GM12878 (cell line): Measurements from ENCODE around the gene IL4. TPM values are rescaled to one million over a fixed set of nuclear protein-coding genes. Genes with fewer than 3 reads are reported as not detected.
A peak's percentile ranks its signal among the peaks of the same experiment; 100 is the strongest.
"Not testable (repeated sequence)": the region's sequence is repeated elsewhere in the genome, so short reads cannot be mapped to it uniquely, and the experiment has no call there.

Source experiments
- ATAC-seq: fragments of 200-7000 bp; cut with Tn5 transposase; 3 replicates; pipeline ENCODE4 v1.9.1; 2020; ENCODE audit warnings: mild to moderate bottlenecking, moderate library complexity
- BruUV-seq: library from RNA; stranded (reverse); fragments of 400-500 nt; replicated peaks from 2 replicates; lab custom pipeline; 2021; lab: Mats Ljungman, UMichigan
- CTCF ChIA-PET: fragments of 300-600 bp; sonication (Branson Sonifier 250); formaldehyde crosslinking; extraction: SDS; loops from one replicate; lab custom pipeline; 2021; ENCODE audit warnings: inconsistent platforms; lab: Yijun Ruan, JAX
- POLR2A ChIA-PET: fragments of 350-600 bp; formaldehyde crosslinking; extraction: SDS; loops from one replicate; lab custom pipeline; 2021; ENCODE audit warnings: inconsistent platforms; lab: Charles Lee
- RAD21 ChIA-PET: fragments of 300-600 bp; sonication (Branson Sonifier 250); formaldehyde crosslinking; loops from one replicate; lab custom pipeline; 2023; ENCODE audit warnings: antibody characterized with exemption; ENCODE audit not compliant: unreplicated experiment; lab: Charles Lee
- SMC1A ChIA-PET: fragments of 300-600 bp; sonication (Branson Sonifier 250); formaldehyde crosslinking; loops from one replicate; lab custom pipeline; 2023; ENCODE audit not compliant: unreplicated experiment, uncharacterized antibody; lab: Charles Lee
- DNase-seq: peaks from one replicate; pipeline ENCODE4 v3.0.0-alpha.2; 2011; ENCODE audit warnings: low read depth, low spot score
- FAIRE-seq: peaks from 3 replicates; lab custom pipeline; 2011; peaks lifted over from hg19 to GRCh38; lab: Jason Lieb, UNC
- H2AFZ ChIP-seq: 2 replicates; pipeline ENCODE4 v1.6.0; 2011; ENCODE audit warnings: low read depth, low read length, control low read depth; ENCODE audit not compliant: control insufficient read depth
- H3K27ac ChIP-seq: 2 replicates; pipeline ENCODE4 v1.5.1; 2011; ENCODE audit warnings: control low read depth; ENCODE audit not compliant: control insufficient read depth, insufficient read depth
- H3K27me3 ChIP-seq, 2 experiments: replicated peaks in 1 of 2; 2 replicates each; pipeline versions ENCODE4 v1.6.0 to v1.6.1; 2011; ENCODE audit warnings: low read length in 1 of 2; ENCODE audit not compliant: control insufficient read depth in 2 of 2, insufficient read depth in 2 of 2
- H3K36me3 ChIP-seq, 2 experiments: 2 replicates each; pipeline ENCODE4 v1.5.1; 2011; ENCODE audit warnings: low read length in 1 of 2; ENCODE audit not compliant: control insufficient read depth in 2 of 2, insufficient read depth in 2 of 2
- H3K4me1 ChIP-seq: 2 replicates; pipeline ENCODE4 v1.6.1; 2011; ENCODE audit warnings: mild to moderate bottlenecking, low read length, moderate library complexity, mixed read lengths; ENCODE audit not compliant: control insufficient read depth, insufficient read depth
- H3K4me2 ChIP-seq: 2 replicates; pipeline ENCODE4 v1.6.0; 2011; ENCODE audit warnings: control low read depth; ENCODE audit not compliant: control insufficient read depth, insufficient read depth
- H3K4me3 ChIP-seq: fragments of 200-600 bp; sonication (generic); 2 replicates; pipeline ENCODE4 v1.5.1; 2016
- H3K79me2 ChIP-seq: 2 replicates; pipeline ENCODE4 v1.6.0; 2011; ENCODE audit warnings: low read length; ENCODE audit not compliant: control insufficient read depth, insufficient read depth
- H3K9ac ChIP-seq: 2 replicates; pipeline ENCODE4 v1.8.0; 2011; ENCODE audit warnings: low read length, control low read depth, mixed read lengths; ENCODE audit not compliant: control insufficient read depth, insufficient read depth
- H3K9me3 ChIP-seq: replicated peaks from 3 replicates; pipeline ENCODE4 v1.5.1; 2011; ENCODE audit warnings: mild to moderate bottlenecking, low read length; ENCODE audit not compliant: control insufficient read depth, insufficient read depth
- H4K20me1 ChIP-seq: 2 replicates; pipeline ENCODE4 v1.6.0; 2011; ENCODE audit not compliant: control insufficient read depth, insufficient read depth
- CBX5 ChIP-seq: sonication (generic); IDR thresholded peaks from 2 replicates; pipeline ENCODE4 v1.6.1; 2016; ENCODE audit warnings: low read depth, moderate library complexity, mild to moderate bottlenecking, inconsistent platforms
- CEBPB ChIP-seq, 2 experiments: fragments of 150-350 bp in 1 of 2; IDR thresholded peaks; 2 replicates each; pipeline ENCODE4 v1.6.1; 2012 to 2014; ENCODE audit warnings: low read depth in 2 of 2, low read length in 2 of 2, borderline replicate concordance in 1 of 2, inconsistent platforms in 1 of 2
- IRF4 ChIP-seq: IDR thresholded peaks from 2 replicates; pipeline ENCODE4 v1.6.1; 2011; ENCODE audit warnings: low read depth, low read length
- JUND ChIP-seq: IDR thresholded peaks from 2 replicates; pipeline ENCODE4 v1.6.1; 2012; ENCODE audit warnings: low read depth, mild to moderate bottlenecking, low read length, improper control_type of control experiment, moderate library complexity
- KDM1A ChIP-seq: fragments of 200-600 bp; sonication (generic); IDR thresholded peaks from 2 replicates; pipeline ENCODE4 v1.6.1; 2016; ENCODE audit warnings: borderline replicate concordance
- MEF2A ChIP-seq: IDR thresholded peaks from 2 replicates; pipeline ENCODE4 v1.6.1; 2011; ENCODE audit warnings: low read depth, mild to moderate bottlenecking, low read length, moderate library complexity; ENCODE audit not compliant: insufficient read depth
- MTA3 ChIP-seq: IDR thresholded peaks from 2 replicates; pipeline ENCODE4 v1.6.1; 2012; ENCODE audit warnings: low read length, inconsistent platforms, borderline replicate concordance
- PML ChIP-seq: IDR thresholded peaks from 2 replicates; pipeline ENCODE4 v1.6.1; 2012; ENCODE audit warnings: low read length, inconsistent platforms
- RAD21 ChIP-seq: IDR thresholded peaks from 2 replicates; pipeline ENCODE4 v1.6.1; 2011; ENCODE audit warnings: mild to moderate bottlenecking, low read depth, low read length, moderate library complexity; ENCODE audit not compliant: insufficient read depth
- SP1 ChIP-seq: IDR thresholded peaks from one replicate; pipeline ENCODE4 v1.6.1; 2011; ENCODE audit warnings: low read depth, low read length
- ZNF24 ChIP-seq: fragments of 450-650 bp; IDR thresholded peaks from 2 replicates; pipeline ENCODE4 v1.6.1; 2017; ENCODE audit warnings: antibody characterized with exemption, mild to moderate bottlenecking
- WGBS: methylation state at CpG from one replicate; pipeline ENCODE4 v1.1.6; 2016; ENCODE audit warnings: low lambda C conversion rate; ENCODE audit not compliant: insufficient replicate concordance, insufficient coverage; ENCODE audit errors: missing lambda C conversion rate; 5-methylcytosine and 5-hydroxymethylcytosine counted together
- in situ Hi-C: fragments of 300-500 bp; cut with MboI; formaldehyde crosslinking; loops from 9 replicates; pipeline ENCODE4 v1.14.3; 2018; ENCODE audit warnings: mixed read lengths
- intact Hi-C: fragments of 100-400 bp; cut with micrococcal nuclease; formaldehyde crosslinking; loops from one replicate; pipeline ENCODE4 v1.14.2; 2022; ENCODE audit not compliant: unreplicated experiment
- polyA plus RNA-seq, 11 experiments: library from polyadenylated mRNA; depleted of rRNA in 4 of 11; unstranded in 6 of 11; stranded (reverse) in 5 of 11; fragments of >200 nt; fragmentation: Nextera tagmentation in 4 of 11; fragmentation: Illumina TruSeq in 1 of 11; extraction: Ambion mirVana in 4 of 11; extraction: Trizol in 1 of 11; gene quantifications; 1 replicate in 1 of 11; 2 replicates in 10 of 11; pipeline versions ENCODE4 v1.2.1 to v1.2.3, GENCODE V29; 2011 to 2016; ENCODE audit warnings: inconsistent platforms in 2 of 11, missing spikeins in 2 of 11, low read depth in 1 of 11
- total RNA-seq, 4 experiments: library from RNA; depleted of rRNA in 3 of 4; stranded (reverse); fragments of >200 nt in 3 of 4; fragmentation: Illumina TruSeq in 1 of 4; extraction: Trizol in 1 of 4; gene quantifications; 2 replicates each; pipeline versions ENCODE4 v1.2.1 to v1.2.3, GENCODE V29; 2013 to 2021
- TF ChIP-seq, protein P1 (sequence below): IDR thresholded peaks from 2 replicates; pipeline ENCODE4 v1.6.1; 2011; ENCODE audit warnings: borderline replicate concordance, low read depth, mild to moderate bottlenecking, moderate library complexity, low read length; ENCODE audit not compliant: insufficient read depth, poor library complexity, severe bottlenecking
- TF ChIP-seq, protein P2 (sequence below): IDR thresholded peaks from 2 replicates; pipeline ENCODE4 v1.6.1; 2012; ENCODE audit warnings: low read length, inconsistent platforms

The IL4 gene
- total and polyA plus RNA-seq, 10 of the 15 experiments (the other 5 are each of a cell fraction or from before 2014, with no cell fraction given) = 0.20 to 0.80 (median 0.50) TPM; not detected in 7

DNA sequence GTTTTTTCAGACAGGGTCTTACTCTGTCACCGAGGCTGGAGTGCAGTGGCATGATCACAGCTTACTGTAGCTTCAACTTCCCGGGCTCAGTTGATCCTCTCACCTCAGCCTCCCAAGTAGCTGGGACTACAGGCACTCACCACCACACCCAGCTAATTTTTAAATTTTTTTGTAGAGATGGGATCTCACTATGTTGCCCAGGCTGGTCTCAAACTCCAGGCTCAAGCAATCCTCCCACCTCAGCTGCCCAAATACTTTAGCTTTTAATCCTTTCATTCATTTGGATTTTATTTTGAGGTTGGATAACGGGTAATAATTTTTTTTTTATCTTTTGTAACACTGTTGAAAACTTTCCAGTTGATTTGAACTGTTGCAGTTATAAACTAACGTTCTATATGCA is 40.2 kb upstream of the IL4 start:
- H3K9me3 ChIP-seq, intact Hi-C loops, DNase-seq, H3K27ac ChIP-seq, H3K4me2 ChIP-seq, H3K79me2 ChIP-seq, H3K9ac ChIP-seq, ATAC-seq, H2AFZ ChIP-seq, BruUV-seq, H3K4me3 ChIP-seq, H3K27me3 ChIP-seq, in situ Hi-C loops, H4K20me1 ChIP-seq, FAIRE-seq: not testable (repeated sequence)
- WGBS = 95% methylated on average over 4 of the region's 4 CpGs
- CTCF ChIA-PET = interaction anchor here (1.3 to 3.0 kb wide), 5 partner anchors 15 to 249 kb away, joined by 3 to 9 read pairs (median 4); no protein-coding TSS in a partner anchor
- SMC1A ChIA-PET = interaction anchor here (0.6 to 5.5 kb wide), 8 partner anchors 6 to 183 kb away, joined by 3 to 45 read pairs (median 4); no protein-coding TSS in a partner anchor
- Histone ChIP-seq H3K36me3 (peaks cover 6 to 18% of the 10 kb centered on the region in 2 experiments), H3K4me1 (peaks cover 35% of the 10 kb centered on the region)
- RAD21 ChIA-PET = interaction anchor here (0.8 to 1.4 kb wide), 4 partner anchors 28 to 187 kb away, joined by 3 to 4 read pairs (median 3); no protein-coding TSS in a partner anchor
- POLR2A ChIA-PET = interaction anchor here (0.6 to 1.5 kb wide), 2 partner anchors 41 to 104 kb away, joined by 3 to 4 read pairs; partner anchors contain the start of gene KIF3A

DNA sequence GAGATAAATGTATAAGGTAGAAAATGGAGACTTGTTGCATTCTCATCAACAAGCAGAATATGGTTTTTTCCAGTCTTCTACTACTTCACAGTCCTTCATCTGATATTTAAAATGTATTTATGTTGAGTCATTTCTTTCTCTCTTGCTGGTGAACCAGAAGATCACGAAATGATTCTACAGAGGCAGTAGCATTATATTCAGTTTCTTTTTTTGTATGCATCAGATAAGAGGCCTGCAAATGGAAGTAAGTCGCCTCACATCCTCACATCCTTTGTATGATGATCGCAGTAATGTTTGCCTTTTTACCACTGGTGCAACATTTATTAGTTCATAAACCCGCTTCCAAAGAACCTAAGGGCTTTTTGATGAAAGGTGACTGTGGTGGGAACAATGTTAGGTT is 37.9 kb upstream of the IL4 start:
- ChIA-PET POLR2A (interaction anchor here (1.2 to 1.3 kb wide), 2 partner anchors 39 to 53 kb away, joined by 3 read pairs; no protein-coding TSS in a partner anchor), CTCF (interaction anchor here (1.4 kb wide), 1 partner anchor 25 kb away, joined by 4 read pairs; no protein-coding TSS in a partner anchor)
- under 1% methylated on average over 4 of the region's 4 CpGs for WGBS
- TF ChIP-seq MTA3 (peak; percentile 81; the same call in 1 of the 2 replicates), SP1 (no peak), CEBPB (IDR thresholded peaks at IDR 0.05; ENCODE audit: borderline replicate concordance in 1 of 2, low read depth in 2 of 2, low read length in 2 of 2) (peak in 1 of 2 experiments; percentile 82; a peak in 2 of 4 replicates), JUND (peak; percentile 59; the same call in 1 of the 2 replicates), ZNF24 (peak; percentile 81), RAD21 (0 out of 2 replicates have a peak, but pooled peaks have one; percentile 12), IRF4 (peak; percentile 91), KDM1A (no peak), MEF2A (peak; percentile 87), CBX5 (peak; percentile 66; the same call in 1 of the 2 replicates), PML (peak; percentile 44; the same call in 1 of the 2 replicates)
- TF ChIP-seq, protein P1, sequence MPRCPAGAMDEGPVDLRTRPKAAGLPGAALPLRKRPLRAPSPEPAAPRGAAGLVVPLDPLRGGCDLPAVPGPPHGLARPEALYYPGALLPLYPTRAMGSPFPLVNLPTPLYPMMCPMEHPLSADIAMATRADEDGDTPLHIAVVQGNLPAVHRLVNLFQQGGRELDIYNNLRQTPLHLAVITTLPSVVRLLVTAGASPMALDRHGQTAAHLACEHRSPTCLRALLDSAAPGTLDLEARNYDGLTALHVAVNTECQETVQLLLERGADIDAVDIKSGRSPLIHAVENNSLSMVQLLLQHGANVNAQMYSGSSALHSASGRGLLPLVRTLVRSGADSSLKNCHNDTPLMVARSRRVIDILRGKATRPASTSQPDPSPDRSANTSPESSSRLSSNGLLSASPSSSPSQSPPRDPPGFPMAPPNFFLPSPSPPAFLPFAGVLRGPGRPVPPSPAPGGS = peak; percentile 31
- TF ChIP-seq, protein P2, sequence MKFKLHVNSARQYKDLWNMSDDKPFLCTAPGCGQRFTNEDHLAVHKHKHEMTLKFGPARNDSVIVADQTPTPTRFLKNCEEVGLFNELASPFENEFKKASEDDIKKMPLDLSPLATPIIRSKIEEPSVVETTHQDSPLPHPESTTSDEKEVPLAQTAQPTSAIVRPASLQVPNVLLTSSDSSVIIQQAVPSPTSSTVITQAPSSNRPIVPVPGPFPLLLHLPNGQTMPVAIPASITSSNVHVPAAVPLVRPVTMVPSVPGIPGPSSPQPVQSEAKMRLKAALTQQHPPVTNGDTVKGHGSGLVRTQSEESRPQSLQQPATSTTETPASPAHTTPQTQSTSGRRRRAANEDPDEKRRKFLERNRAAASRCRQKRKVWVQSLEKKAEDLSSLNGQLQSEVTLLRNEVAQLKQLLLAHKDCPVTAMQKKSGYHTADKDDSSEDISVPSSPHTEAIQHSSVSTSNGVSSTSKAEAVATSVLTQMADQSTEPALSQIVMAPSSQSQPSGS = peak; percentile 94

More for the DNA sequence above, 37.9 kb upstream of the IL4 start:
- H3K79me2 ChIP-seq = no peaks in the 10 kb centered on the region
- in situ Hi-C loops (no loop called here), intact Hi-C loops (loop anchor here (5.0 kb wide), 1 partner anchor 109 kb away; no protein-coding TSS in a partner anchor)
- peak overlapping the region; percentile 62 for H3K4me2 ChIP-seq
- H3K9me3 ChIP-seq = no peaks in the 10 kb centered on the region
- no peaks in the 10 kb centered on the region for H3K27me3 ChIP-seq
- FAIRE-seq = peak; percentile 82
- DNase-seq = peak; percentile 57
- H4K20me1 ChIP-seq = no peaks in the 10 kb centered on the region
- peaks cover 48% of the 10 kb centered on the region for H3K4me1 ChIP-seq
- BruUV-seq = no TSS peak
- H3K36me3 ChIP-seq = peaks cover 10 to 22% of the 10 kb centered on the region in 2 experiments
- no peak overlapping the region for H2AFZ ChIP-seq
- RAD21 ChIA-PET = interaction anchor here (0.9 to 1.8 kb wide), 4 partner anchors 25 to 327 kb away, joined by 3 to 4 read pairs (median 4); no protein-coding TSS in a partner anchor
- H3K27ac ChIP-seq = peak overlapping the region; percentile 57
- ATAC-seq = peak; percentile 74
- no peak overlapping the region for H3K4me3 ChIP-seq
- H3K9ac ChIP-seq = peak overlapping the region; percentile 43; the same call in 1 of the 2 replicates
- SMC1A ChIA-PET = interaction anchor here (0.9 to 7.8 kb wide), 6 partner anchors 12 to 59 kb away, joined by 3 to 119 read pairs (median 4); partner anchors contain the start of gene IL13
